OCI-LY7 (cell line): Measurements from ENCODE around the gene PHF21B.

Source experiments
- CTCF ChIP-seq: fragments of 200-600 bp; sonication (generic); conservative IDR thresholded peaks from 2 replicates; pipeline ENCODE4 v1.5.1; 2014; ENCODE audit warnings: mild to moderate bottlenecking, antibody characterized with exemption, low read length, moderate library complexity, mixed read lengths
- EZH2phosphoT487 ChIP-seq: fragments of 200-600 bp; sonication (generic); IDR thresholded peaks from 2 replicates; pipeline ENCODE4 v1.6.1; 2018; ENCODE audit warnings: low read depth, borderline replicate concordance, mild to moderate bottlenecking, mixed run types, antibody characterized with exemption, low read length, moderate library complexity, mixed read lengths

- TF ChIP-seq CTCF, result no peak
- TF ChIP-seq EZH2phosphoT487, result no peak
Measured at GRCh38 chr22:44931077-44931540, 78.7 kb downstream of the PHF21B start.
